Measurements from ENCODE around the gene TCF4.
A peak's percentile ranks its signal among the peaks of the same experiment; 100 is the strongest.

Gene TCF4

DNA sequence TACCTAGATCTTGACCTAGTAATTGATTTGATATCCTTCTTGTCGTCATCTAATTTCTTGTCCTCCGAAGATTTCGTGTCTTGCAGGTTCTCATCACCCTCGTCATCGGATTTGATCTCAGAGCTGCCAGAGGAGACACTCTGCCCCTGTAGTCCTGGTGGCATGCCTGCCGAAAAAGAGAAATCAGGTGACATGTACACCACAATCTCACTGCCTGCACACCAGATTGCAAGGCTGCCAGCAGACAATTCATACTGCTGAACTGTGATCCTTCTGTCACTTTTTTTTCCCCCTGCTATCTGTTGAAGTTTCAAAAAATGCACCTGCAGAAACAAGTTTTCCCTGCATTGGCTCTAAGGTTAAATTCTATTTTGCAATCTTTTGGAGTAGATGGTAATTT is 355.5 kb downstream of the TCF4 start:
- no peak for DNase-seq (ENCODE audit: low spot score)

GRCh38 chr18:55229682-55230081 is 358.3 kb downstream of the TCF4 start:
- no peak for DNase-seq (ENCODE audit: low spot score)

GRCh38 chr18:55228707-55229106 is 359.3 kb downstream of the TCF4 start:
- no peak for DNase-seq (ENCODE audit: low spot score)

DNA sequence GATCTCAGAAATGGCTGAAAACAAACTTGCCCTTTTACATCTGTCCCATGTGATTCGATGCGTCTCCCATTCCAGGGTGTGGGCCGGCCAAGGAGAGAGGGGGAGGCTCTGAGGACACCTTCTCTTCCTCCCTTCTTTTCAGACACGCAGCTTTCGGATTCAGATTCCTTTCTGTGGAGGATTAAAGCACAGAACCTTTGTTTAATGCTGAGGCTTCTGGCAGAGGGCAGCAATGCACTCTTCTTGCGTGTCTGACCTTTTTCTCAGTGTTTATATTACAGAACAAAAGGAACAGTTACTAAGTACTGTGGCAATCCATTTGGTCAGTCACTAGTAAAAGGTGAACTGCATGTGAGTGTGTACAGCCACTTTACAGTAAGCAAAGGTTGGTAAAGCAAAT is 359.8 kb downstream of the TCF4 start:
- no peak for DNase-seq (ENCODE audit: low spot score)

GRCh38 chr18:55227771-55228170 is 360.2 kb downstream of the TCF4 start:
- no peak for DNase-seq (ENCODE audit: low spot score)

- DNase-seq (ENCODE audit: low spot score) = no peak
Measured at GRCh38 chr18:55226044-55226443, 361.9 kb downstream of the TCF4 start.

DNA sequence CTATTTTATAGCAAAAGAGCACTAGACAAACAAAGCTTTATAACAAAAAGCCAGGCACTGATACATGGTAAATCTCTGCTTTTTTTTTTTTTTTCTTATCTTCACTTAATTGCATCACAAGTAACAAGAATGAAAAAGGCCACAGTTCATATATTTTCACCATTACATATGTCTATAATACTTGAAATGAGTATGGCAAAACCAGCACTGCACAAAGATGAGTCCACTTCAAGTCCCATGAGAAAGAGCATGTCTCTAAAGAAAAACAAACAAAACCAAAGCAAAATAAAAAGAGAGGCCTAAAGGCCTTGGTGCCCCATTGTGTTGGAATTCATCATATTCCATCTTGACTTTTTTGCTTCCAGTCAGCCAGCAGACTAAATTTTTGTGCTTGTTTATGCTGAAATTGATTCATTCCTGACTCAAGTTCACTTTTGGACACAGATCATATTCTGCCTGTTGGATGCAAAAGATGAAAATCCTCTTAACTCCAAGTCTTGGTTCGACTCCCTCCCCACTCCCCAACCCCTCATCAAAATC is 363.8 kb downstream of the TCF4 start:
- DNase-seq (ENCODE audit: low spot score) = no peak

DNA sequence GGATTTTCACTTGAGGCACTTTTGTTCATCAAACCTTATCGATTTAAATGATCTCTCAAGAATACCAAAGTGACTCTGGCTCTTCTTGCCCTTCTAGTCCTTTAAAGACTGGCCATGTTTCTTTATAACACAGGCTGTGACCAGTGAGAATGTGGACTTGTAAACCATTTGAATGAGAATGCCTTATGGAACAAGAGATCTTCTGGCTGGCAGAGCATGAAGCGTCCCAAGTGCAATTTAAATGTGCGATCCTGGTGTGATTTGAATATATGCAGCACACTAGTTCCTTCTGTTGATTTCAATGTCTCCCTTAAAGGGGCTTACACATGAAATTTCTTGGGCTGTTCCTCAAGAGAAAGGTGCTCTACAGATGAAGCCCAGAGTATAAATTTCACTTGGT is 366.4 kb downstream of the TCF4 start:
- DNase-seq (ENCODE audit: low spot score) = no peak

- no peak for DNase-seq (ENCODE audit: low spot score)
Measured at GRCh38 chr18:55220523-55220922, 367.5 kb downstream of the TCF4 start.

GRCh38 chr18:55219823-55220222 is 368.2 kb downstream of the TCF4 start:
- DNase-seq (ENCODE audit: low spot score) = no peak

DNA sequence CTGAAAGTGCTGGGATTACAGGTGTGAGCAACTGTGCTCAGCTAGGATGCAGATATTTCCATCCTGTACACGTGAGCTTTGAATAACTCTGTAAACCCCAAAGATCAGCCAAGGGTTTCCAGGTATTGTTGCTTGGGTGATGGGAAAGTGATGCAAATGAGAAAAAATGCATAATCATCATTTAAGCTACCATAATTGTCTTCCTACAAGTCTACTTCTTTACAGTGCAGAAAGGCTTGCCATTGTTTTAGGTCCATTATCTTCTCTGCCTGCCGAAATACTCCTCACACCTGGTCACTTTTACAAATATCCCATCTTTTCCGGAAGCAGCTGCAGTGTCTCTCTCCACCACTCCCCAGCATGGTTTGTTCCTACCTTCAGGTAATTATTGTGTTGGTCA is 368.9 kb downstream of the TCF4 start:
- no peak for DNase-seq (ENCODE audit: low spot score)

DNA sequence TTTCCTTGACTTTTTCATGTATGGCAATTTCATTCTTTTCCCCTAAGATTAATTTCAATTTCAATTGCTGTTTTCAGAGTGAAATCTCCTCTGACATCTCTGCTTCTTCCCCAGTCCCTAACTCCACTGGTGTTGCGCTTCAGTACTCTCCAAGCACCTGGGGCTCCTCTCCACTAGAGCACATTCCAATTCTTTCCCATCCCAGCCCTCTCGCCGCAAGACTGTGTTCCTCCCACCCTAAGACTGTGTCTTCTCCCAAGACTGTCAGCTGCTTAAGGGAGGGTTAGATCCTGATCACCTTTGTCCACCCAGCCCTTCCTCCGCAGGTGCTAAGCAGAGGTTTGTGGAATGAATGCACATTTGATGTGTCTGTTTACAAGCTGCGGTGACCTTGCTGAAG is 373.0 kb downstream of the TCF4 start:
- DNase-seq (ENCODE audit: low spot score) = no peak

GRCh38 chr18:55214534-55214933 is 373.5 kb downstream of the TCF4 start:
- DNase-seq (ENCODE audit: low spot score) = no peak

DNA sequence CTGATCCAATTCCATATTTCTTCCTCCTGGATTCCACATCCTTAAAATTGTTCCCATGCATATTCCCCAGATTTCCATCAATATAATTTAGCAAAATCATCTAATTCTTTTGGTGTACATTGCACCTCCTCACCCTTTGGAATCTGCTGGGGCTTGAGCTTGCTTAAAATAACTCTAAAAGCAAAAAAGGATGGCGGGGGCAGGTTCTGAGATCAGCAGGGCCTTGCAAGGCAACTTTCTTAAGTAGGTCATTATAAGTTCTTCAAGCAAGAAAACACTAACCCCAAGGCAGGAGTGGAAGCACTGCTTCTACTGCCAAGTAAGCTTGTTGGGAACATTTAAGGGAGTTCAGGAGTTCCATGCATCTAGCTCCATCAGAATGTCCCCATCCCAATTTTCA is 374.4 kb downstream of the TCF4 start:
- DNase-seq (ENCODE audit: low spot score) = no peak

- DNase-seq (ENCODE audit: low spot score) = no peak
Measured at GRCh38 chr18:55206927-55207326, 381.1 kb downstream of the TCF4 start.

DNA sequence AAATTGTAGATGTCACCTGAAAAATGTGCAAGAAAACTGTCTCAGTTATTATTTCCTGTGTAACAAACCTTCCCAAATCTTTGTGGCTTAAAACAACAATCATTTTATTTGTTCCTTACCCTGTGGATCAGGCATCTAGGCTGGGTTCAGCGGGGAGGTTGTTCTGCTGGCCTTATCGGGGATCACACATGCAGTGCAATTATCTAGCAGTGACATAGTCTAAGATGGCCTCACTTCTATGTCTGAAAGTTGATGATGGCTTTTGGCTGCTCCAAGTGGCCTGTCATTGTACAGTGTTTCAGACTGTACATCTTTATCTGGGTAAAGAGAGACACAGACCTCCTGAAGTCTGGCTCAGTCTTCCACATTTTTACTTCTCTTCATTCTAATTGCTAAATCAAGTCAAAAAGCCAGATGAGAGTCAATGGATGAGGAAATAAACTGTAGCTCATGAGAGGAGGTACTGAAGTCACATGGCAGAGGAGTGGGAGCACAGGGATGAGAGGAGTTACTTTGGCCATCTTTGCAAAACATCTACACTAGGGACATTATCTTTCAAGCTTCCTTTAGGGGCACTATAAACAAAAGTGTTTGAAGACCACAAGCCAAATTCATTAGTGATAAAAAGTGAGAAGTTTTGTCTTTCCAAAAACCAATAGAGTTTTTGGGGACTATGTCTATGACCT is 385.6 kb downstream of the TCF4 start:
- no peak for DNase-seq (ENCODE audit: low spot score)

DNA sequence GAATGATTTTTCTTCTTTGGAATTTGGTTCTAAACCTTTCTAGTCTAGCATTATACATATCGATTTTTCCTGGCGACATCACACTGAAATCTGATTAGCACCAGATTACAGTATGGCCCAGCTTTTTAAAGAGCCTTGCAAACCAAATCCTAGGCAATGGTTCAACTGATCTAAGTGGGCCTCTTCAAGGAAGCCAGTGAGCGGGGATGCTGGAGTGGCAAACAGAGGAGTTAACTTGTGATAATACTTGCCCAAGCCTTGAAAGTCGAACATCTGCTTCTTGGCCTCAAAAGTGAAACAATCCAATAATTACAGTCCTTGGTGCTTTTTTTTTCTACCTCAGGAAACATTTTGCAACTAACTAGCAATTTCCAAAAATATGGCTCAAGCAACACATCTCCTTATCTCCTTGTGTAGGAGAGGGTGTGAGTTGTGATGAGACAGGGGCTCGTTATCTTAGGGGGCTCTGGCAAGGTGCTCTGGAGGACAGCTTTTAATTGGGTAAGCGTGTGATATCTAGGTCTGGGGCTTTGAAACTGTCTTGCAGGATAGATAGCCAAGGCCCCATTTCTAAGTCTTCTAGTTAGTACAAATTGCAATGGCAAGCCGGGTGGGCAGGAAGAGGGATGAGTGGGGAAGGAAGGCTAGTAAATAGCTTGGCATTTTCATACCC is 388.6 kb downstream of the TCF4 start:
- DNase-seq (ENCODE audit: low spot score) = no peak

- DNase-seq (ENCODE audit: low spot score) = no peak
Measured at GRCh38 chr18:55195863-55196262, 392.1 kb downstream of the TCF4 start.

GRCh38 chr18:55189972-55190371 is 398.0 kb downstream of the TCF4 start:
- DNase-seq (ENCODE audit: low spot score) = peak; percentile 29

GRCh38 chr18:55186588-55186987 is 401.4 kb downstream of the TCF4 start:
- no peak for DNase-seq (ENCODE audit: low spot score)

DNA sequence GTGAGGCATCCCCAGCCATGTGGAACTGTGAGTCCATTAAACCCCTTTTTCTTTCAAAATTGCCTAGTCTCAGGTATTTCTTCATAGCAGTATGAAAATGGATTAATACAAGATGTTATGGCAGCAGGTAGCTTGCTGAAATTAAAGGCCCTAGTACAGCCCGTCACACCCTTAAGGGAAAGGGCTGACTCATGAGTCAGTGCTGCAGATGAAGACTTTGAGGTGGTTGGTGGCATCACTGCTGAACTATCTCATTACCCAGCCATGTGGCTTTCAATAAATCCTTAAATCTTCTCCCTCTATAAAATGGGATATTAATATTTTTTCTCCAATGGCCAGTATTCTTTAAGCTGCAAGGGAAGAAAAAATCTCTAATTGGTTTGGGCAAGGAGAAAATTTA is 402.6 kb downstream of the TCF4 start:
- DNase-seq (ENCODE audit: low spot score) = peak; percentile 37

GRCh38 chr18:55179835-55180234 is 408.2 kb downstream of the TCF4 start:
- DNase-seq (ENCODE audit: low spot score) = peak; percentile 7

- DNase-seq (ENCODE audit: low spot score) = no peak
Measured at GRCh38 chr18:55179425-55179824, 408.6 kb downstream of the TCF4 start.

GRCh38 chr18:55173291-55173690 is 414.7 kb downstream of the TCF4 start:
- no peak for DNase-seq (ENCODE audit: low spot score)

Measured in LoVo (cell line).